Activated T-cell treated with anti-CD3 and anti-CD28 coated beads for 1 hour (primary cell): ENCODE measurements around the gene ELFN1.

ENCODE experiments used
- DNase-seq: peaks from one replicate; pipeline ENCODE4 v3.0.0-alpha.2; 2020; ENCODE audit warnings: low read depth

Gene ELFN1

GRCh38 chr7:1669954-1670893 is at the start of gene ELFN1:
Gene ELFN1, plus strand, starts transcription at chr7:1670277. Its CDS starts 74,320 bp downstream, at chr7:1744597.
- DNase-seq = no peak

- DNase-seq = no peak
These were observed 49.2 kb upstream of the ELFN1 start for GRCh38 chr7:1620835-1621234.

GRCh38 chr7:1621718-1622117 is 48.4 kb upstream of the ELFN1 start:
- no peak for DNase-seq

GRCh38 chr7:1622441-1622840 is 47.6 kb upstream of the ELFN1 start:
- DNase-seq = no peak

GRCh38 chr7:1623810-1624209 is 46.3 kb upstream of the ELFN1 start:
- DNase-seq = no peak

- no peak for DNase-seq
These were observed 44.8 kb upstream of the ELFN1 start for GRCh38 chr7:1624999-1625927.

- DNase-seq = no peak
These were observed 43.3 kb upstream of the ELFN1 start for GRCh38 chr7:1626769-1627168.

GRCh38 chr7:1630700-1631336 is 39.3 kb upstream of the ELFN1 start:
- DNase-seq = no peak

- DNase-seq = no peak
These were observed 38.4 kb upstream of the ELFN1 start for GRCh38 chr7:1631678-1632077.

GRCh38 chr7:1632506-1632905 is 37.6 kb upstream of the ELFN1 start:
- no peak for DNase-seq

GRCh38 chr7:1632916-1633785 is 36.9 kb upstream of the ELFN1 start:
- no peak for DNase-seq

GRCh38 chr7:1635401-1635800 is 34.7 kb upstream of the ELFN1 start:
- DNase-seq = no peak

GRCh38 chr7:1637155-1637554 is 32.9 kb upstream of the ELFN1 start:
- no peak for DNase-seq

GRCh38 chr7:1638215-1638661 is 31.8 kb upstream of the ELFN1 start:
- no peak for DNase-seq

- no peak for DNase-seq
These were observed 31.0 kb upstream of the ELFN1 start for GRCh38 chr7:1639071-1639470.

- no peak for DNase-seq
These were observed 30.4 kb upstream of the ELFN1 start for GRCh38 chr7:1639532-1640175.

GRCh38 chr7:1640376-1641172 is 29.5 kb upstream of the ELFN1 start:
- DNase-seq = no peak

GRCh38 chr7:1641173-1641572 is 28.9 kb upstream of the ELFN1 start:
- no peak for DNase-seq

GRCh38 chr7:1641661-1642260 is 28.3 kb upstream of the ELFN1 start:
- no peak for DNase-seq
